Measurements from ENCODE around the gene CGB1. TPM values are rescaled to one million over a fixed set of nuclear protein-coding genes. Genes with fewer than 3 reads are reported as not detected.

CGB1 gene
- total and polyA plus RNA-seq, 3 experiments from 2014 or later: not detected

DNA sequence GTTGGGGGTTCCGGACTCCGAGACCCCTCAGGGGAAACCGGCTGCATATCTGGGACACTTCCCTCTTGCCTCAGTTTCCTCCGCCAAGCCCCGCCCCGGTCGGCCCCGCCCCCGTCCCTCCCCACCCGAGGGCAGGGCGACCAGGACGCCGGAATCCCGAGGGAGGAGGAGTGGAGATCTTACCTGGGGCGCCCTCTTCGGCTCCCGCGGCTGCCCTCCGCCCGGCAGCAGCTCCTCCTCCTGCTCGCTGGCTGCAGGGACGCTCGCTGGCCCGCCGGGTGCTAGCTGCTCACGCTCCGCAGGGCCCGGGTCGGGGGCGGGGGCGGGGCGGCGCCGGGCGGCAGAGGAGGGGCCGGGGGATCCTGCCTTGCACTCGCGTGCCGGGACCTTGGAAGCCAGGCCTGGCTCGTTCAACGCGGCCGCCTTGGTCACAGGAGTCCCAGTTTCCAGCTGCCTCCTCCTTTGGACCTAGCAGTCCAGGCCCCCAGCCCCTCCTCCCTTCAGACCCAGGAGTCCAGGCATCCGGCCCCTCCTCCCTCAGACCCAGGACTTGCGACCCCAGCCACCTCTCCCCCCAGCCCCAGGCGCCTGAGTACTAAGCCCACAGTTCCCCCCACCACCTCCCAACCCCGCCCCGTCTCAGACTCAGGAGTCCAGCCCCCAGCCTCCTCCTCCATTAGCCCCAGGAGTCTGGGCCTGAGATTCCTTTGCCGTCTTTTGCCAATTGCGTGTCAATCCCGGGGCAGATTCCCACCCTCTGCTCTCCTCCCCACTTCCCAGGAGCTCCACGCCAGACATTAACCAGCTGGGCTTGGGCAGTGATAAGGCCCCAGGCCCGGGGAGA, 28.3 kb upstream of the CGB1 start, which contains the start of gene NTF4:
NTF4 (minus strand) TSS at position 51 of the 844 bp plus-strand sequence. CDS start 2,821 bp downstream, outside the sequence.
- Histone ChIP-seq H3K27me3 (ENCODE audit: insufficient read depth, low read length, poor library complexity, severe bottlenecking) (peaks cover 14% of the 10 kb centered on the region), H3K4me1 (ENCODE audit: insufficient read depth, low read length) (no peaks in the 10 kb centered on the region), H3K4me3 (ENCODE audit: low read length) (no peak within 1 kb of the TSS), H3K36me3 (ENCODE audit: insufficient read depth, low read length) (no peaks in the 10 kb centered on the region), H3K27ac (ENCODE audit: low read depth, low read length) (no peak within 1 kb of the TSS), H3K9me3 (ENCODE audit: low read length) (no peaks in the 10 kb centered on the region)
- peaks cover 57 to 70% of the 10 kb centered on the region in 2 donors for H3K27me3 Mint-ChIP-seq
- peaks cover 0 to 3% (median 2%) of the 10 kb centered on the region in 5 donors for H3K9me3 Mint-ChIP-seq
- DNase-seq: no peak
- H3K4me3 Mint-ChIP-seq: peak within 1 kb of the TSS in 1 of 7 donors; percentile 9
- POLR2A ChIA-PET: no interaction called here
- peak within 1 kb of the TSS in 1 of 8 donors; percentile 72 for H3K27ac Mint-ChIP-seq
- CTCF ChIA-PET: no interaction called here
- peaks cover 0 to 3% (median 0%) of the 10 kb centered on the region in 3 donors for H3K4me1 Mint-ChIP-seq
- H3K36me3 Mint-ChIP-seq: peaks cover 0 to 3% (median 0%) of the 10 kb centered on the region in 3 donors

- Mint-ChIP-seq H3K27ac (peak overlapping the region in 1 of 8 donors; percentile 72), H3K4me3 (peak overlapping the region in 1 of 7 donors; percentile 9), H3K27me3 (peaks cover 56 to 68% of the 10 kb centered on the region in 2 donors), H3K4me1 (peaks cover 0 to 3% (median 0%) of the 10 kb centered on the region in 3 donors), H3K36me3 (no peaks in the 10 kb centered on the region), H3K9me3 (peaks cover 0 to 2% (median 0%) of the 10 kb centered on the region in 5 donors)
- ChIA-PET CTCF (no interaction called here), POLR2A (no interaction called here)
- H3K27ac ChIP-seq (ENCODE audit: low read depth, low read length): no peak overlapping the region
- no peaks in the 10 kb centered on the region for H3K9me3 ChIP-seq (ENCODE audit: low read length)
- H3K4me1 ChIP-seq (ENCODE audit: insufficient read depth, low read length): no peaks in the 10 kb centered on the region
- no peak overlapping the region for H3K4me3 ChIP-seq (ENCODE audit: low read length)
- peaks cover 11% of the 10 kb centered on the region for H3K27me3 ChIP-seq (ENCODE audit: insufficient read depth, low read length, poor library complexity, severe bottlenecking)
- DNase-seq: no peak
- no peaks in the 10 kb centered on the region for H3K36me3 ChIP-seq (ENCODE audit: insufficient read depth, low read length)
Observed at GRCh38 chr19:49064029-49064629, 27.4 kb upstream of the CGB1 start.

DNA sequence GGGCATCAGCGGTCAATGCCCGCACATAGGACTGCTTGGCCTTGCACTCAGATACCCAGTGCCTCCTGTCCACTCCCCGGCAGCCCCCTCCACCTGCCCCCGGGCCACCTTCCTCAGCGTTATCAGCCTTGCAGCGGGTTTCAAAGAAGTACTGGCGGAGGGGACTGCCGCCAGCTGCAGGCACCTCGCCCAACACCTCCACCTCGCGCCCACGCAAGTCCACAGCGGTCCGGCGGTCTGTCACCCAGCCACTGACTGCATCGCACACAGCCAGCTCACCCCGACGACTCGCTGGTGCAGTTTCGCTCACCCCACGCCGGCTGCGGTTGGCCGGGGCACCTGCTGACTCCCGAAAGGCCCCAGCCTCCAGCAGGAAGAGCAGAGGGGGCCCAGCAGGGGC, 24.8 kb upstream of the CGB1 start:
- CTCF ChIA-PET: interaction anchor here (1.2 kb wide), 1 partner anchor 68 kb away, joined by 3 read pairs; the partner anchor contains the start of genes GYS1 and RUVBL2

GRCh38 chr19:49061000-49061399, 24.3 kb upstream of the CGB1 start:
- Mint-ChIP-seq H3K4me1 (peaks cover 14 to 27% (median 16%) of the 10 kb centered on the region in 3 donors), H3K27ac (no peak overlapping the region), H3K27me3 (peaks cover 53 to 70% of the 10 kb centered on the region in 2 donors), H3K4me3 (no peak overlapping the region), H3K9me3 (peaks cover 0 to 2% (median 0%) of the 10 kb centered on the region in 5 donors), H3K36me3 (no peaks in the 10 kb centered on the region)
- Histone ChIP-seq H3K27ac (ENCODE audit: low read depth, low read length) (no peak overlapping the region), H3K9me3 (ENCODE audit: low read length) (no peaks in the 10 kb centered on the region), H3K36me3 (ENCODE audit: insufficient read depth, low read length) (no peaks in the 10 kb centered on the region), H3K4me1 (ENCODE audit: insufficient read depth, low read length) (peaks cover 17% of the 10 kb centered on the region), H3K27me3 (ENCODE audit: insufficient read depth, low read length, poor library complexity, severe bottlenecking) (peaks cover 22% of the 10 kb centered on the region), H3K4me3 (ENCODE audit: low read length) (no peak overlapping the region)
- POLR2A ChIA-PET: no interaction called here
- CTCF ChIA-PET: interaction anchor here (1.2 kb wide), 2 partner anchors 43 to 68 kb away, joined by 3 read pairs; partner anchors contain the start of genes GYS1 and RUVBL2
- DNase-seq: no peak

More for the DNA sequence above, 24.8 kb upstream of the CGB1 start:
- H3K4me3 ChIP-seq (ENCODE audit: low read length): no peak overlapping the region
- DNase-seq: no peak
- H3K27me3 ChIP-seq (ENCODE audit: insufficient read depth, low read length, poor library complexity, severe bottlenecking): peaks cover 25% of the 10 kb centered on the region
- H3K4me1 ChIP-seq (ENCODE audit: insufficient read depth, low read length): peaks cover 14% of the 10 kb centered on the region
- POLR2A ChIA-PET: no interaction called here
- peaks cover 0 to 2% (median 0%) of the 10 kb centered on the region in 5 donors for H3K9me3 Mint-ChIP-seq
- H3K9me3 ChIP-seq (ENCODE audit: low read length): no peaks in the 10 kb centered on the region
- H3K36me3 ChIP-seq (ENCODE audit: insufficient read depth, low read length): no peaks in the 10 kb centered on the region
- H3K36me3 Mint-ChIP-seq: no peaks in the 10 kb centered on the region
- no peak overlapping the region for H3K27ac Mint-ChIP-seq
- H3K27me3 Mint-ChIP-seq: peaks cover 56 to 71% of the 10 kb centered on the region in 2 donors
- no peak overlapping the region for H3K27ac ChIP-seq (ENCODE audit: low read depth, low read length)
- no peak overlapping the region for H3K4me3 Mint-ChIP-seq
- H3K4me1 Mint-ChIP-seq: peaks cover 14 to 23% (median 16%) of the 10 kb centered on the region in 3 donors

DNA sequence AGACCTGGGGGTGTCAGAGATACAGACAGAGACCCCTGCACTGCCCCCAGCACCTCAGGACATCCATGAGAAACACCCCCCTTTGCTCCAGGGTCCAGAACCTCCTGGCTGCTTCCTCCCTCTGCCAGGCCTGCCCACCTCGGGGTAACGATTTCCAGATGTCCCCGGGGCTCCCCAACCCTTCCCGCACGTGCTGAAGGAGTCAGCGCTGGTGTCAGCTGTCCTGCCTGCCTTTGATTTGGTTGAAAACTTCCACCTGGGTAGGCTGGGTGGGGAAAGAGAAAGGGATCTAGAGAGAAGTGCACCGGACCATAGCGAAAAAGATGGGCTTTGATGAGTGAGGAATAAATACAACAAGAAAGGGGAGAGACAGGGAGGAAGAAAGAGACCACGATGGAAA, 22.4 kb upstream of the CGB1 start:
- Mint-ChIP-seq H3K36me3 (no peaks in the 10 kb centered on the region), H3K4me3 (peak overlapping the region in 1 of 7 donors; percentile 62), H3K4me1 (peaks cover 14 to 28% (median 16%) of the 10 kb centered on the region in 3 donors), H3K27me3 (peaks cover 44 to 56% of the 10 kb centered on the region in 2 donors), H3K9me3 (peaks cover 0 to 2% (median 0%) of the 10 kb centered on the region in 5 donors), H3K27ac (no peak overlapping the region)
- peaks cover 22% of the 10 kb centered on the region for H3K27me3 ChIP-seq (ENCODE audit: insufficient read depth, low read length, poor library complexity, severe bottlenecking)
- H3K27ac ChIP-seq (ENCODE audit: low read depth, low read length): no peak overlapping the region
- peaks cover 17% of the 10 kb centered on the region for H3K4me1 ChIP-seq (ENCODE audit: insufficient read depth, low read length)
- H3K36me3 ChIP-seq (ENCODE audit: insufficient read depth, low read length): no peaks in the 10 kb centered on the region
- no peak for DNase-seq
- H3K9me3 ChIP-seq (ENCODE audit: low read length): no peaks in the 10 kb centered on the region
- H3K4me3 ChIP-seq (ENCODE audit: low read length): no peak overlapping the region
- ChIA-PET POLR2A (no interaction called here), CTCF (interaction anchor here (1.2 kb wide), 1 partner anchor 65 kb away, joined by 3 read pairs; the partner anchor contains the start of gene RUVBL2)

DNA sequence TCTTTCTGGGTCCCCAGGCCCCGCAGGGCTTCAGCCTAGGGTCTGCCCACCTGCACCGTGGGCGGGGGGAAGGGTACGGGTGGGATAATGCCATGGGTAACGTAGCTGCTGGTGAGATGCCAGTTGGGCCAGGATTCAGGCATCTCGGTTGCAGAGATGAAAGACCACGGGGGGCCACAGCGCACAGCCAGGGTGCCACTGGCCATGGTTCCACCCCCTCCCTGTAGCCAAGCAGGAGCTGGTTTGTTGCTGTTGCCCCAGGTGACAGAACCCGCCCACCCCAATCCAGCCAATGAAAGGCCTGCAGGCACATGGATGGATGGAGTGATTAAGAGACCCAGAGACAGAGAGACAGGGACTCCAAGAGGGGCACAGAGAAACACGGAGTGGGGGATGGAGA, 21.9 kb upstream of the CGB1 start:
- Mint-ChIP-seq H3K4me1 (peaks cover 14 to 28% (median 16%) of the 10 kb centered on the region in 3 donors), H3K27me3 (peaks cover 43 to 52% of the 10 kb centered on the region in 2 donors), H3K36me3 (no peaks in the 10 kb centered on the region), H3K27ac (no peak overlapping the region), H3K9me3 (peaks cover 0 to 2% (median 0%) of the 10 kb centered on the region in 5 donors), H3K4me3 (peak overlapping the region in 3 of 7 donors; percentile 62 to 94 (median 83))
- Histone ChIP-seq H3K4me1 (ENCODE audit: insufficient read depth, low read length) (peaks cover 17% of the 10 kb centered on the region), H3K36me3 (ENCODE audit: insufficient read depth, low read length) (no peaks in the 10 kb centered on the region), H3K27ac (ENCODE audit: low read depth, low read length) (no peak overlapping the region), H3K27me3 (ENCODE audit: insufficient read depth, low read length, poor library complexity, severe bottlenecking) (peaks cover 22% of the 10 kb centered on the region), H3K9me3 (ENCODE audit: low read length) (no peaks in the 10 kb centered on the region), H3K4me3 (ENCODE audit: low read length) (no peak overlapping the region)
- ChIA-PET CTCF (no interaction called here), POLR2A (no interaction called here)
- DNase-seq: no peak

- no peak within 1 kb of the TSS for H3K27ac ChIP-seq (ENCODE audit: low read depth, low read length)
- H3K27me3 Mint-ChIP-seq: peaks cover 38 to 48% of the 10 kb centered on the region in 2 donors
- peak within 1 kb of the TSS; percentile 60 to 94 (median 88) for H3K4me3 Mint-ChIP-seq
- peaks cover 14 to 28% (median 16%) of the 10 kb centered on the region in 3 donors for H3K4me1 Mint-ChIP-seq
- POLR2A ChIA-PET: no interaction called here
- CTCF ChIA-PET: no interaction called here
- H3K36me3 Mint-ChIP-seq: no peaks in the 10 kb centered on the region
- peaks cover 22% of the 10 kb centered on the region for H3K27me3 ChIP-seq (ENCODE audit: insufficient read depth, low read length, poor library complexity, severe bottlenecking)
- H3K9me3 Mint-ChIP-seq: peaks cover 0 to 2% (median 0%) of the 10 kb centered on the region in 5 donors
- H3K36me3 ChIP-seq (ENCODE audit: insufficient read depth, low read length): no peaks in the 10 kb centered on the region
- H3K27ac Mint-ChIP-seq: peak within 1 kb of the TSS in 4 of 8 donors; percentile 63 to 92 (median 84)
- no peaks in the 10 kb centered on the region for H3K9me3 ChIP-seq (ENCODE audit: low read length)
- H3K4me3 ChIP-seq (ENCODE audit: low read length): peak within 1 kb of the TSS; percentile 66
- DNase-seq: peak in 4 of 5 donors; percentile 16 to 49 (median 26)
- H3K4me1 ChIP-seq (ENCODE audit: insufficient read depth, low read length): peaks cover 17% of the 10 kb centered on the region
Observed at GRCh38 chr19:49057636-49058234, 21.0 kb upstream of the CGB1 start, which contains the start of gene CGB7. Gene CGB7, minus strand, starts transcription at chr19:49057749. Its CDS starts 2,374 bp downstream, at chr19:49055375.
